Measurements from ENCODE around the gene ARID3A. TPM values are rescaled to one million over a fixed set of nuclear protein-coding genes. Genes with fewer than 3 reads are reported as not detected.

Gene ARID3A
- total RNA-seq, 1 experiment from 2014 or later: 0.85 TPM

DNA sequence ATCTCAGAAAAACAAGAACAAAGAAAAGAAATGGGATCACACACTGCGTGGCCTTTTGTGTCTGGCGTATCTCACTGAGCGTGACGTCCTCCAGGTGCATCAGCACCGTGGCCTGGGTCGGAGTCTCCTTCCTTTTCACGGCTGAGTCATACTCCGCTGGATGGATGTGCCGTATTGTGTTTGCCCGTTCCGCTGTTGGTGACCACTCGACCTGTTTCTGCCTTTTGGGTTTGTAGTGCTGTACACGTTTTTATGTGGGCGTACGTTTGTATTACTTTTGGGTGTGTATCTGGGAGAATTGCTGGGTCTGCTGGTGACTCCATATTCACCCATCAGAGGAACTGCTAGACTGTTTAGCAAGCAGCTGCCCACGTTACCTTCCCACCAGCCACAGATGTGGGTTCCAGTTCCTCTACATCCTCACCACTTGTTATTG lies 11.4 kb downstream of the ARID3A start:
- no peak overlapping the region for H3K4me3 Mint-ChIP-seq (ENCODE audit: low read depth, unreplicated experiment)
- no peak overlapping the region for H3K27ac Mint-ChIP-seq (ENCODE audit: unreplicated experiment)
- H3K4me1 Mint-ChIP-seq (ENCODE audit: low read depth, unreplicated experiment): peaks cover 17% of the 10 kb centered on the region
- CTCF ChIA-PET: no interaction called here
- intact Hi-C loops (cut with micrococcal nuclease; ENCODE audit: unreplicated experiment): no loop called here
- peaks cover 30% of the 10 kb centered on the region for H3K27me3 Mint-ChIP-seq (ENCODE audit: unreplicated experiment)
- TF ChIP-seq, protein P1, sequence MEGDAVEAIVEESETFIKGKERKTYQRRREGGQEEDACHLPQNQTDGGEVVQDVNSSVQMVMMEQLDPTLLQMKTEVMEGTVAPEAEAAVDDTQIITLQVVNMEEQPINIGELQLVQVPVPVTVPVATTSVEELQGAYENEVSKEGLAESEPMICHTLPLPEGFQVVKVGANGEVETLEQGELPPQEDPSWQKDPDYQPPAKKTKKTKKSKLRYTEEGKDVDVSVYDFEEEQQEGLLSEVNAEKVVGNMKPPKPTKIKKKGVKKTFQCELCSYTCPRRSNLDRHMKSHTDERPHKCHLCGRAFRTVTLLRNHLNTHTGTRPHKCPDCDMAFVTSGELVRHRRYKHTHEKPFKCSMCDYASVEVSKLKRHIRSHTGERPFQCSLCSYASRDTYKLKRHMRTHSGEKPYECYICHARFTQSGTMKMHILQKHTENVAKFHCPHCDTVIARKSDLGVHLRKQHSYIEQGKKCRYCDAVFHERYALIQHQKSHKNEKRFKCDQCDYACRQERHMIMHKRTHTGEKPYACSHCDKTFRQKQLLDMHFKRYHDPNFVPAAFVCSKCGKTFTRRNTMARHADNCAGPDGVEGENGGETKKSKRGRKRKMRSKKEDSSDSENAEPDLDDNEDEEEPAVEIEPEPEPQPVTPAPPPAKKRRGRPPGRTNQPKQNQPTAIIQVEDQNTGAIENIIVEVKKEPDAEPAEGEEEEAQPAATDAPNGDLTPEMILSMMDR (IDR thresholded peaks at IDR 0.05; ENCODE audit: unreplicated experiment): no peak
- peaks cover 12% of the 10 kb centered on the region for H3K36me3 Mint-ChIP-seq (ENCODE audit: insufficient read depth, unreplicated experiment)
- BruUV-seq (replicated peaks): no TSS peak
- no peak for DNase-seq
- no peaks in the 10 kb centered on the region for H3K9me3 Mint-ChIP-seq (ENCODE audit: low read depth, unreplicated experiment)

DNA sequence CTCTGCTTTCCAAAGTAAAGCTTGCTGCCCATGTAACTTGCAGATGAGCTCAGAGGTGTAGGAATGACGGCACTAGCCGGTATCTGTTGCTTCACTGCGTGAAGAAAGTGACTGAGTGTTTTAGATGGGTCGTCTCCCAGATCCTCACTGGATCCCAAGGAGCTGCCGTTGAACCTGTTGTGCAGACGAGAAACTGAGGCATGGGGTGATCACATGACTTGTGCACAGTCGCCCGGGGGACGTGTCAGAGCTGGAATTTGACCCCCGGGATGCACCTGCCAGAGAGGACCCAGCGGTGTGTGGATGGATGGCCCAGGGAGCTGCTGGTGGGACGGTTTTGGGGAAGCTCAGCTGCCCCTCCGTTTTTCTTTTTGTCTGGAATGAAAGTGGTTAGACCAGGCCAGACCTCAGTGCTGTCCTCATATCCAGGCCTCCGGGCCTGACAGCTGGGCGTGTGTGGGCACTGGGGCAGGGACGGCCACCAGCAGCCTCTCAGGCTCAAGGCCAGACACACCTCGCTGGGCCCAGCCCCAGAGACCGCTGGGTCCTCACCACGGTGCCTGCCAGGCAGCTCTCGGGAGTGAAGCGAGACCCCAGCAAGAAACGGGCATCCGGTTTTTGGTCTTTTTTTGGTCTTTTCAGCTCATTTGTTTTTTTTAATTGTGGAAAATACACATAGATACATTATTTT lies 12.5 kb downstream of the ARID3A start:
- TF ChIP-seq, protein P1 (IDR thresholded peaks at IDR 0.05; ENCODE audit: unreplicated experiment): no peak
- peaks cover 6% of the 10 kb centered on the region for H3K36me3 Mint-ChIP-seq (ENCODE audit: insufficient read depth, unreplicated experiment)
- intact Hi-C loops (cut with micrococcal nuclease; ENCODE audit: unreplicated experiment): no loop called here
- no peak overlapping the region for H3K4me3 Mint-ChIP-seq (ENCODE audit: low read depth, unreplicated experiment)
- no peaks in the 10 kb centered on the region for H3K9me3 Mint-ChIP-seq (ENCODE audit: low read depth, unreplicated experiment)
- no peak for DNase-seq
- BruUV-seq (replicated peaks): no TSS peak
- H3K4me1 Mint-ChIP-seq (ENCODE audit: low read depth, unreplicated experiment): peaks cover 17% of the 10 kb centered on the region
- CTCF ChIA-PET: interaction anchor here (0.7 kb wide), 1 partner anchor 158 kb away, joined by 3 read pairs; no protein-coding TSS in a partner anchor
- no peak overlapping the region for H3K27ac Mint-ChIP-seq (ENCODE audit: unreplicated experiment)
- H3K27me3 Mint-ChIP-seq (ENCODE audit: unreplicated experiment): peaks cover 19% of the 10 kb centered on the region

DNA sequence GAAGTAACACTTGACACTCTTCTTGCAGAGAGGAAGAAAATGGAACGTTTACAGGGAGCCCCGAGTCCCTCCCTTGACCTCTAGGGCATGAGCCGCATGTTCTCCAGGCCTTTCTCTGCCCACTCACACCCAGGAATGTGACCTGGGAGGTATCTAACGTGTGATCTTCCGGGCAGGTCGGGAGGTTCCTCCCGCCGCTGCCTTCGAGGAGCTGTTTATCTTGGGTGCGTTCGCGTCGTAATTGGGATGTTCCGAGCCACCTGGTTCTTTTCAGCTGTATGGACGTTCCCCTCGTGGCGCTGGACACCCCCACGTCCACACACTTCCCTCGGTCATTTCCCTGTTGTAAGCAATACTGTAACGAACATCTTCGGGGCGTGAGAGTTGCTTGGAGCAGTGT lies 13.6 kb downstream of the ARID3A start:
- H3K27me3 Mint-ChIP-seq (ENCODE audit: unreplicated experiment): peaks cover 21% of the 10 kb centered on the region
- intact Hi-C loops (cut with micrococcal nuclease; ENCODE audit: unreplicated experiment): no loop called here
- CTCF ChIA-PET: interaction anchor here (0.7 kb wide), 2 partner anchors 17 to 159 kb away, joined by 3 read pairs; no protein-coding TSS in a partner anchor
- H3K4me3 Mint-ChIP-seq (ENCODE audit: low read depth, unreplicated experiment): no peak overlapping the region
- no peak for DNase-seq
- H3K9me3 Mint-ChIP-seq (ENCODE audit: low read depth, unreplicated experiment): no peaks in the 10 kb centered on the region
- TF ChIP-seq, protein P1 (IDR thresholded peaks at IDR 0.05; ENCODE audit: unreplicated experiment): no peak
- peaks cover 6% of the 10 kb centered on the region for H3K36me3 Mint-ChIP-seq (ENCODE audit: insufficient read depth, unreplicated experiment)
- no TSS peak for BruUV-seq (replicated peaks)
- H3K27ac Mint-ChIP-seq (ENCODE audit: unreplicated experiment): no peak overlapping the region
- H3K4me1 Mint-ChIP-seq (ENCODE audit: low read depth, unreplicated experiment): peaks cover 18% of the 10 kb centered on the region

DNA sequence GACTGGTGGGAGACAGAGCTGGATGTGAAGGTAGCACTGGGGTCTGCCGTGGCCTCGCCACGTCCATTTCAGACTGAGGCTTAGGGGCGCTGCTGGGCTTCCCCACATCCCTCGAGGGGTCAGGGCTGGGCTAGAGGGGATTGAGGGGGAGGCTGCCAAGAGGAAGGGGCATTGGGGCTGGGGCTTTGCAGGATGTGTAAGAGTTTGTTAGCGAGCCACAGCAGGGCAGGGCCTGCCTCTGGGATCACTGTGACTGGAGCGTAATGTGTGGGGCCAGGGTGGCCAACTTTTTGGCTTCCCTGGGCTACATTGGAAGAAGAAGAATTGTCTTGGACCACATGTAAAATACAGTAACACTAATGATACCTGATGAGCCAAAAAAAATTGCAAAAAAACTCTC lies 14.1 kb downstream of the ARID3A start:
- H3K9me3 Mint-ChIP-seq (ENCODE audit: low read depth, unreplicated experiment): no peaks in the 10 kb centered on the region
- no peak overlapping the region for H3K4me3 Mint-ChIP-seq (ENCODE audit: low read depth, unreplicated experiment)
- peak overlapping the region; percentile 21 for H3K27ac Mint-ChIP-seq (ENCODE audit: unreplicated experiment)
- BruUV-seq (replicated peaks): no TSS peak
- DNase-seq: no peak
- intact Hi-C loops (cut with micrococcal nuclease; ENCODE audit: unreplicated experiment): no loop called here
- TF ChIP-seq, protein P1 (IDR thresholded peaks at IDR 0.05; ENCODE audit: unreplicated experiment): no peak
- peaks cover 25% of the 10 kb centered on the region for H3K27me3 Mint-ChIP-seq (ENCODE audit: unreplicated experiment)
- CTCF ChIA-PET: interaction anchor here (0.7 kb wide), 1 partner anchor 16 kb away, joined by 3 read pairs; no protein-coding TSS in a partner anchor
- peaks cover 23% of the 10 kb centered on the region for H3K4me1 Mint-ChIP-seq (ENCODE audit: low read depth, unreplicated experiment)
- H3K36me3 Mint-ChIP-seq (ENCODE audit: insufficient read depth, unreplicated experiment): peaks cover 7% of the 10 kb centered on the region

All from Calu3 (cell line).